Hepatocyte (in vitro differentiated cells): ENCODE results near the gene ALDOB.
A peak's percentile ranks its signal among the peaks of the same experiment; 100 is the strongest.

Experiments used
- CTCF ChIP-seq: fragments of 200-600 bp; sonication (generic); IDR thresholded peaks from 2 replicates; pipeline ENCODE4 v1.5.1; 2016; ENCODE audit warnings: antibody characterized with exemption, mild to moderate bottlenecking; ENCODE audit not compliant: poor library complexity
- EZH2 ChIP-seq: fragments of 200-600 bp; sonication (generic); IDR thresholded peaks from 2 replicates; pipeline ENCODE4 v1.6.1; 2016; ENCODE audit warnings: antibody characterized with exemption, mild to moderate bottlenecking, borderline replicate concordance
- EZH2phosphoT487 ChIP-seq: fragments of 200-600 bp; sonication (generic); IDR thresholded peaks from one replicate; pipeline ENCODE4 v1.6.1; 2018; ENCODE audit warnings: antibody characterized with exemption, mild to moderate bottlenecking, low read depth, moderate library complexity; ENCODE audit not compliant: unreplicated experiment, severe bottlenecking

GRCh38 chr9:101387871-101388506 lies 47.6 kb downstream of the ALDOB start:
- TF ChIP-seq EZH2 (no peak), CTCF (peak; percentile 66), EZH2phosphoT487 (no peak)
